Left ventricle myocardium inferior (tissue), 1 donor: Measurements from ENCODE around the gene CMPK1. TPM values are rescaled to one million over a fixed set of nuclear protein-coding genes. Genes with fewer than 3 reads are reported as not detected.

ENCODE experiments used
- DNase-seq: peaks from one replicate; pipeline ENCODE4 v3.0.0-alpha.2; 2020
- H3K27ac ChIP-seq: fragments of 200-600 bp; replicated peaks from 2 replicates; pipeline ENCODE4 v1.8.0; 2021
- H3K27me3 ChIP-seq: fragments of 200-600 bp; 2 replicates; pipeline ENCODE4 v1.8.0; 2021; ENCODE audit warnings: low read depth
- H3K36me3 ChIP-seq: fragments of 200-600 bp; 2 replicates; pipeline ENCODE4 v1.8.0; 2021
- H3K4me1 ChIP-seq: fragments of 200-600 bp; 2 replicates; pipeline ENCODE4 v1.8.0; 2021
- H3K4me3 ChIP-seq: fragments of 200-600 bp; 2 replicates; pipeline ENCODE4 v1.8.0; 2021; ENCODE audit warnings: mild to moderate bottlenecking, moderate library complexity
- H3K9me3 ChIP-seq: fragments of 200-600 bp; replicated peaks from 2 replicates; pipeline ENCODE4 v1.8.0; 2021
- intact Hi-C: fragments of 100-400 bp; cut with micrococcal nuclease; formaldehyde crosslinking; loops from one replicate; pipeline ENCODE4 v1.11.0; 2022
- total RNA-seq: library from RNA; stranded (reverse); fragmentation: NEBNext Ultra II Directional; extraction: Animal tissue kit (Norgen Biotek cat#: 25700); gene quantifications from one replicate; pipeline ENCODE4 v1.2.1, GENCODE V29; 2021
- TF ChIP-seq, protein P1 (sequence below): fragments of 200-600 bp; IDR thresholded peaks from 2 replicates; pipeline ENCODE4 v1.8.0; 2021; ENCODE audit warnings: antibody characterized with exemption, mild to moderate bottlenecking, borderline replicate concordance
- donor health status: DM: no; HTN: yes; CAD: no; lungs with severe emphysema.

Gene CMPK1
- total RNA-seq, 1 donor from 2014 or later, result 78.2 TPM

GRCh38 chr1:47332779-47333577 is 612 bp upstream of the CMPK1 start:
- no peak for DNase-seq

DNA sequence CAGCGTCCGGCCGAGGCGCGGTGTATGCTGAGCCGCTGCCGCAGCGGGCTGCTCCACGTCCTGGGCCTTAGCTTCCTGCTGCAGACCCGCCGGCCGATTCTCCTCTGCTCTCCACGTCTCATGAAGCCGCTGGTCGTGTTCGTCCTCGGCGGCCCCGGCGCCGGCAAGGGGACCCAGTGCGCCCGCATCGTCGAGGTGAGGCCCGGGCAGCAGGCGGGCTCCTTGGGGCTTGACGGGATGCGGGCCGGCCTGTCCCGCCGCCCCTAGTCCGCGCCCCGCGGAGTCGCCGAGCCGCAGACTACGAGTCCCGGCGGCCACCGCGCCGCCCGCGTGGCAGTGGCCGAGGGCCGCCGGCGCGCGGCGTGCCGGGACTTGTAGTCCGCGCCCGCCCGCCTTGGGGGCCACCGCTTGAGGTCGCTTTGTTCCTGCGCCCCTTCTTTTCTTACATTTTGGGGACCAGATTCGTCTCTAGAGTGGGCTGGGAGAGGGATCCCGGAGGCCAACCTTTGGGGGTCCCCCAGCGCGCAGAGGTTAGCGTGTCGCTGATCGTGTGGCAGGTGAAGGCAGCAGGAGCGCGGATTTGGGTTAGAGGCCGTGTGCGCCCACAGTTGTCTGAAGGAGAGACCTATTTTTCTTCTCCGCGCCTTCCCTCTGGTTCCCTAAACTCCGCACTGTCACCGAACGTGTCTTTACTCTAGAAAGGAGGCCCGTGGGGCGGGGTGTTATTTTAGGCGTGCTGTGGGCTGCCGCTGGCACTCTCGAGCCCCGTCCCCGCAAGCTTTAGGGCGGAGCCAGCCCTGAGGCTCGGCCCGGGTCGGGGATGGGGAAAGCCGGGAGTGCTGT is 553 bp downstream of the CMPK1 start:
- no peaks in the 10 kb centered on the region for H3K27me3 ChIP-seq
- intact Hi-C loops, result no loop called here
- no peaks in the 10 kb centered on the region for H3K9me3 ChIP-seq
- peaks cover 53% of the 10 kb centered on the region for H3K4me1 ChIP-seq
- DNase-seq, result peak; percentile 80
- peak overlapping the region; percentile 94 for H3K4me3 ChIP-seq
- H3K36me3 ChIP-seq, result no peaks in the 10 kb centered on the region
- H3K27ac ChIP-seq, result peak overlapping the region; percentile 99
- TF ChIP-seq, protein P1, sequence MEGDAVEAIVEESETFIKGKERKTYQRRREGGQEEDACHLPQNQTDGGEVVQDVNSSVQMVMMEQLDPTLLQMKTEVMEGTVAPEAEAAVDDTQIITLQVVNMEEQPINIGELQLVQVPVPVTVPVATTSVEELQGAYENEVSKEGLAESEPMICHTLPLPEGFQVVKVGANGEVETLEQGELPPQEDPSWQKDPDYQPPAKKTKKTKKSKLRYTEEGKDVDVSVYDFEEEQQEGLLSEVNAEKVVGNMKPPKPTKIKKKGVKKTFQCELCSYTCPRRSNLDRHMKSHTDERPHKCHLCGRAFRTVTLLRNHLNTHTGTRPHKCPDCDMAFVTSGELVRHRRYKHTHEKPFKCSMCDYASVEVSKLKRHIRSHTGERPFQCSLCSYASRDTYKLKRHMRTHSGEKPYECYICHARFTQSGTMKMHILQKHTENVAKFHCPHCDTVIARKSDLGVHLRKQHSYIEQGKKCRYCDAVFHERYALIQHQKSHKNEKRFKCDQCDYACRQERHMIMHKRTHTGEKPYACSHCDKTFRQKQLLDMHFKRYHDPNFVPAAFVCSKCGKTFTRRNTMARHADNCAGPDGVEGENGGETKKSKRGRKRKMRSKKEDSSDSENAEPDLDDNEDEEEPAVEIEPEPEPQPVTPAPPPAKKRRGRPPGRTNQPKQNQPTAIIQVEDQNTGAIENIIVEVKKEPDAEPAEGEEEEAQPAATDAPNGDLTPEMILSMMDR, result peak; percentile 29

More at GRCh38 chr1:47332779-47333577, 612 bp upstream of the CMPK1 start:
- peak overlapping the region; percentile 94 for H3K4me3 ChIP-seq
- peak overlapping the region; percentile 99 for H3K27ac ChIP-seq
- TF ChIP-seq, protein P1, result no peak
- no peaks in the 10 kb centered on the region for H3K36me3 ChIP-seq
- peaks cover 43% of the 10 kb centered on the region for H3K4me1 ChIP-seq
- no peaks in the 10 kb centered on the region for H3K27me3 ChIP-seq
- H3K9me3 ChIP-seq, result no peaks in the 10 kb centered on the region
- intact Hi-C loops, result no loop called here

- no peaks in the 10 kb centered on the region for H3K9me3 ChIP-seq
- no peak for DNase-seq
- TF ChIP-seq, protein P1, result no peak
- H3K4me1 ChIP-seq, result peaks cover 56% of the 10 kb centered on the region
- intact Hi-C loops, result no loop called here
- H3K27ac ChIP-seq, result peak overlapping the region; percentile 99
- H3K36me3 ChIP-seq, result no peaks in the 10 kb centered on the region
- H3K4me3 ChIP-seq, result peak overlapping the region; percentile 94
- no peaks in the 10 kb centered on the region for H3K27me3 ChIP-seq
Measured at GRCh38 chr1:47334765-47335435, 1.3 kb downstream of the CMPK1 start.

DNA sequence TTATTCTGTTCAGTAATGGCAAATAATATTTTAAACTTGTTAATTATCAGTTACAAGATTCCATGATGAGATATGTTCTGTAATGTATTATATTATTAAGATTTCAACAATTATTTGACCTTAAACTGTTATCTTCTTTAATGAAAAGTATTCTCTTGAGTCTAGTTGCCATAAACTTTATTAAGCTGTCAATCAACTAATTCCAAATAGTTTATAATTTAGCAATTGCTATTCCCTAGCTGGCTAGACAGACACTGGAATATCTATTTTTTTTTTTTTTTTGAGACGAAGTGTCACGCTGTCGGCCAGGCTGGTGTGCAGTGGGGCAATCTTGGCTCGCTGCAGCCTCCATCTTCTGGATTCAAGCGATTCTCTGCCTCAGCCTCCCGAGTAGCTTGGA is 3.8 kb downstream of the CMPK1 start:
- Histone ChIP-seq H3K4me1 (peaks cover 52% of the 10 kb centered on the region), H3K36me3 (no peaks in the 10 kb centered on the region), H3K27ac (no peak overlapping the region), H3K27me3 (no peaks in the 10 kb centered on the region), H3K9me3 (no peaks in the 10 kb centered on the region), H3K4me3 (no peak overlapping the region)
- TF ChIP-seq, protein P1, result no peak
- intact Hi-C loops, result no loop called here
- DNase-seq, result no peak
